Activated T-cell treated with anti-CD3 and anti-CD28 coated beads, Interleukin-2, amount 50 U/mL, for 4 hours (primary cell): Measurements from ENCODE around the gene HOXA1. TPM values are rescaled to one million over a fixed set of nuclear protein-coding genes. Genes with fewer than 3 reads are reported as not detected.

Source experiments
- ATAC-seq, 2 donors: fragments of 200-7000 bp; cut with Tn5 transposase; one replicate each; pipeline ENCODE4 v1.10.0; 2021
- DNase-seq: peaks from one replicate; pipeline ENCODE4 v3.0.0-alpha.2; 2020
- H3K27me3 Mint-ChIP-seq: one replicate; pipeline ENCODE4 v1.8.0; 2021; ENCODE audit warnings: low read depth, mixed read lengths
- H3K36me3 Mint-ChIP-seq: one replicate; pipeline ENCODE4 v1.8.0; 2022; ENCODE audit warnings: mixed read lengths; ENCODE audit not compliant: insufficient read depth
- H3K4me1 Mint-ChIP-seq: one replicate; pipeline ENCODE4 v1.8.0; 2021; ENCODE audit warnings: low read depth, mixed read lengths
- H3K4me3 Mint-ChIP-seq: one replicate; pipeline ENCODE4 v1.8.0; 2021; ENCODE audit warnings: mild to moderate bottlenecking, moderate library complexity, mixed read lengths
- H3K9me3 Mint-ChIP-seq: one replicate; pipeline ENCODE4 v1.8.0; 2021; ENCODE audit warnings: mixed read lengths
- total RNA-seq, 3 donors: library from RNA; stranded (reverse); gene quantifications; one replicate each; pipeline ENCODE4 v1.2.1, GENCODE V29; 2021

The HOXA1 gene
- total RNA-seq, 3 donors from 2014 or later: 0.11 to 0.33 (median 0.28) TPM

DNA sequence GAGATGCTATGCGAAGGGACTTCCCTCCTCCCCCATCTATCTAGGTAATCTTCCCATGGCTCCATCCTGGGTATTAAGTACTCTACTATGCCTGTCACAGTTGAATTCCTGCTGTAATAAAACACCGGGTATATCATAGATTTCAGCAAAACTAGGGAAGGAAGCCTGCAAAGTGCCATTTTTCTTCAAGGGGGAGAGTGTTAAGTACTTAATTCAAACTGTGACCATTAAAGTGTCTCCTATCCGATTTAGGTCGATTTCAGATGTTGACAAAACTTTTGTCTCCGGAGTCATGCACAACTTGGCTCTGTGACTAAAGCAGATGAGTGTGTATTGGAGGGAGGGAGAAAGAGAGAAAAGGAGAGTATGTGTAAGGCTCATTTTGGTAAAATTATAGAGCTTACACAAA is 30.2 kb upstream of the HOXA1 start:
- peaks cover 43% of the 10 kb centered on the region for H3K27me3 Mint-ChIP-seq
- DNase-seq (no peak), ATAC-seq (no peak)
- H3K4me3 Mint-ChIP-seq: no peak overlapping the region
- no peaks in the 10 kb centered on the region for H3K4me1 Mint-ChIP-seq
- H3K9me3 Mint-ChIP-seq: no peaks in the 10 kb centered on the region
- no peaks in the 10 kb centered on the region for H3K36me3 Mint-ChIP-seq

DNA sequence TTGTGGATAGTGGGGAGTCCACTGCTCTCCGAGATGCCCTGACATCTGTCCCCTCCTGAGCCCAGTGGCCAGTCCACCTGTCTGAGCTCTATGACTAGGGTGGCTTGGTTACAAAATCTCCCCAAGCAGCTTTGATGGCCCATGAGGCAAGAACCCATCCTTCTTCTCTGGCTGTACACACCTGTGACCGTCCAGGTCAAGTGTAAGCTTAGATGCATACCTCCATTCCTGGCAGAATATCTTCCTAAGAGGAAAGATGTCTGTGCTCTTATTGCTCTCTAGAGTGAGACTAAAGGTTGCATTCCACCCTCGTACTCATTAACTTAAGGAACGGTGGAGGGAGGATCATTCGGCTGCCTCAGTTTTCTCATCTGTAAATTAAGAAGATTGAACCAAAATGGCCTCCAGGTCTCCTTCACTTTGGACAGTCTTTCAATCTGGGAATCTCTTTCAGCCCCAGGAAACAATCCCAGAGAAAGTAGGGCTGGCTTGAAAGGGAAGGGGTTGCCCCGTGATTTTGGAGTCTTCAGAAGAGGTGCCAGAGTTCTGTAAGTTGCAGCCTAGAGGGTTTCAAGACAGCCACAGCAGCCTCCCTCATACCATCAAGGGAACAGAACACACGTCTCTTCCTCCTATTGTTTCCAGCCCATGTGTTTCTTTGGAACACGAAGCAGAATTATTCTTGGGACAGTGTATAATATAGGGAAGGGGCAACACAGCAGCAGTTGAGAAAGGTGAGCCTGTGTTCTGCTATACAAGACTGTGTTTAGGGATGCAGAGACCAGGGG is 29.3 kb upstream of the HOXA1 start:
- ATAC-seq (no peak), DNase-seq (no peak)
- Mint-ChIP-seq H3K27me3 (peaks cover 43% of the 10 kb centered on the region), H3K9me3 (no peaks in the 10 kb centered on the region), H3K4me3 (no peak overlapping the region), H3K4me1 (no peaks in the 10 kb centered on the region), H3K36me3 (no peaks in the 10 kb centered on the region)

DNA sequence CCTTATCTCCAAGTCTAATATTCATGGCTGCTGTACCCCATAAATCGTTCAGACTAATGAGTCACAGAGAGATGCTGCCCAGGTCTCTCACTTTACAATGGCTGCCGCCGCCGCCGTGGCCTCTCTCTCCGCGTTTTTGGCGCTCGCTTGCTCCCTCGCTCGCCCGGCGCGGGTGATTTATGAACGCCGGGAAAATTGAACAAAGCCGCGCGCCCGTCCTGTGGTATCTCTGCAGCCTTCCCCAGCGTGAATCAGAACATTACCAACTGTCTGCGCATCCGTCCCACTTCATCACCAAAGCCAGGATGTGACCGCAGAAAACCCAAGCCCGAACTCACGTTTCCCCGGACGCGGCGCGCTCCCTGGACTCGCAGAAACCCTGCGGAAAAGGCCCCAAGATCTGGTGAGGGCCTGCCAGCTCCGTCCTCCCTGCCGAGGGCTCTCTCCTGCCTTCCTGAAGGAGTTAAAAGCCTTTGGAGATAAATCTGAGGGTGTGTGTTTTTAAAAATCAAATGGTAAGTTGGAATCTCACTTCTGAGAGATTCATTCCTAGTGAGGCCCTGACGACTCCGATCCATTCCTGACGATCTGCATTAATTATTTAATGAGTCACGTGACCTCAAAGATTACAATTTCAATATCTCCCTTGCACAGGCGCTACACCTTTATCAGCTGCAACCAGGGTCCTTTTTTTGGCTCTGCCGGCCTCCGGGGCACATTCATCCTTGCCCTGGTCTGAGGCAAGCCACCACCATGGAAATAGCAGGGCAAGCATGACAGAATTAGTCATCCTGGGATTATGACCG is 28.5 kb upstream of the HOXA1 start:
- ATAC-seq (no peak), DNase-seq (no peak)
- H3K27me3 Mint-ChIP-seq: peaks cover 41% of the 10 kb centered on the region
- H3K4me1 Mint-ChIP-seq: no peaks in the 10 kb centered on the region
- H3K4me3 Mint-ChIP-seq: no peak overlapping the region
- H3K9me3 Mint-ChIP-seq: no peaks in the 10 kb centered on the region
- no peaks in the 10 kb centered on the region for H3K36me3 Mint-ChIP-seq

DNA sequence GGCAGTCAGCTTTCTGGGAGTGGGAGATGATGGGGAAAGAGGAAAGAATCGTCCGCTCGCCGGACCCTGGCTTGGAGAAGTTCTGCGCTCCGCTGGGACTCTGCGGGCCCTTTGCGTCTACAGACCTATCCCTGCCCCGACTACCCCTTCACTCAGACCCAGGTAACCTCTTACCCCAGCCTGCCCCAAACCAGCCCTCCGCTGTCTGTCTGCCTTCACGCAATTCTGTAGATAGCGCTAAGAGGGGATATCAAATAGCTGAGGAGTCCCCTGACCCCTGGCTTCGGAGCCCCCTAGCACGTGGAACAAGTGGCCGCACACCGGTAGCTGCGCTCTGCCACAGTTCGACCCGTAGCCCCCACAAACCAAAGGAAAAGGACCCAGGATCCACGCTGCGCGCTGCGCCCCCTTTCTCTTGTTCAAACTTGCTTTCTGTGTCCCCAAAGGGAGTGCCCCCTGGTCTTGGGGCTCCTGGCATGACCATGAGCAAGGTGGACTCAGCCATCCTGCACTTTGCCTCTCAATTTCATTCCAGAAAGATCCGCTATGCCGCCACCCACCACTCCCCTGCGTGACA is 27.8 kb upstream of the HOXA1 start:
- Mint-ChIP-seq H3K36me3 (no peaks in the 10 kb centered on the region), H3K9me3 (no peaks in the 10 kb centered on the region), H3K4me1 (no peaks in the 10 kb centered on the region), H3K27me3 (peaks cover 37% of the 10 kb centered on the region), H3K4me3 (no peak overlapping the region)
- ATAC-seq: no peak
- no peak for DNase-seq

DNA sequence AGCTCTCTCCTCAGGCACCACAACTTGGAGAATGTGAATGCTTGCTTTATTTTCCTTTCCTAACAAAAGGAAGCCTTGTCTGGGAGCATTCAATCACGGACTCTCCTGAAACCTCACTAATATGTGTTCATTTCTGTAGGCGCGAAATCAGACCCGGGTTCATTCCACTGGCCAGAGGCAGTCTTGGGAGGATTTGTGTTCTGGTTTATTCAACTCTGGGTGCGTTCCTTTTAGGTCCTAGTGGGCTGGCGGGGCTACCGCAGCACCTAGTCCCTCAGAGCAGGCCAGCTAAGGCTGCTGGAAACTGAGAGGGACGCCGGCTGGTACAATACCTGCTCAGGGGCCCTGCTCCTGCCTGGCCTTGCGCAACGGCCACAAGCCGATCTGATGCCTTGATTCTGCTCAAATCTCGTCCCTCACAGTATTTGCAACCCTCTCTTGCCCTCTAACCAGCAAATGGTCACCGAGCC is 27.2 kb upstream of the HOXA1 start:
- no peaks in the 10 kb centered on the region for H3K36me3 Mint-ChIP-seq
- DNase-seq (no peak), ATAC-seq (no peak)
- H3K4me3 Mint-ChIP-seq: no peak overlapping the region
- peaks cover 35% of the 10 kb centered on the region for H3K27me3 Mint-ChIP-seq
- H3K9me3 Mint-ChIP-seq: no peaks in the 10 kb centered on the region
- H3K4me1 Mint-ChIP-seq: no peaks in the 10 kb centered on the region

DNA sequence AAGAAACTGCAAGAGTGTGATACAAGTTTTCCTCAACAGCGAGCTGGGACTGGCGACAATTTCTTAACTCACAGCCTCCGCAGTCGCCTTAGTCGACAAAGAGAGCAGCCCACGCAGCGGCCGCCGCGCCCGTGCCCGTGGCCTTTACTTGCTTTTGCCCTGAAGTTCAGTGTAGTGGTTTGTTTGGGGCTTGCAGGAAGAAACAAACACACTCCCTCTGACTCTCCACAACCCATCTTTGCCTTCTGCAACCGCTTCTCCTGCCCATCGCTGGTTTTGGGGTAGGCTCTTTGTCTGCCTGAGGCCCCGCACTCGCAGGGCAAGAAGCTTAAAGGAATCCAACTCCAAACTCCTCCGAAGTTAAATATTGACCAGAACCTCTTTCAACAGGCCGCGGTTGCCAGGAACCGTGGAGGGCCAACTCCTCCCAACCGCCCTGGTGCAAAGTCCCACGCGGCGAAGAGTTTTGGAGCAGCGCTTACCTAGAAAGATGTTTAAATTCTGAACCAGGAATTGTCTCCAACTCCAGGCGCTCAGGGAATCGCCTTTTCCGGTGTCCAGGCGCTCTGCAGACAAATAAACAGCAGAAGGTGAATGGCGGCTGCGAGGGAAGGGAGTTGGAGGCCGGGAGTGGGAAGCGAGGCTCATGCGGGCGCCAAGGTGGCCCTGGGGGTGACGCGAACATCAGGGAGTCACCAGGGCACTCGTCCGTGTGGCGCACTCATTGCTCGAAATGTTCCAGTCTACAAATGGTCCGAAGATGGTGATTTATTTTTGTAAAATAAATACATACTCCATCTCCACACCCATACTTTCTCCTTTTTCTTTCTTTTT is 26.5 kb upstream of the HOXA1 start:
- Mint-ChIP-seq H3K9me3 (no peaks in the 10 kb centered on the region), H3K4me3 (no peak overlapping the region), H3K27me3 (peaks cover 31% of the 10 kb centered on the region), H3K36me3 (no peaks in the 10 kb centered on the region), H3K4me1 (no peaks in the 10 kb centered on the region)
- no peak for ATAC-seq
- no peak for DNase-seq

DNA sequence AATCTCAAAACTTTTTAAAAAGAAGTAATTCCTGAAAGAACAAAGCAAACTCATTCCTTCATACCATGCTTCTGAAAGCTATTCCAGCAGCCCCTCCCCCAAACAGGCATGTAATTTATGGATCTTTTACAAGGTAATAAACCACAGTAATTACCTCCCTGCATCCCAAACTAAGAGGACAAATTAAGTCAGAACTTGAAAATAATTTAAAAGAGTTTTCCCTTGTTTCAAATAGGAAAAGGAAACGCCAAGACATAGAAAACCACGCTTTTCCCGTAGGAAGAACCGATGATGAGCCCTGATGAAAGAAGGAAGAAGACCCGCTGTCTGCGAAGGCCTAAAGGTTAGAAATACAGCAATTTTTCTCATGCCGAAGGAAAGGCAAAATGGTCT is 25.9 kb upstream of the HOXA1 start:
- ATAC-seq (no peak), DNase-seq (no peak)
- no peaks in the 10 kb centered on the region for H3K36me3 Mint-ChIP-seq
- peaks cover 25% of the 10 kb centered on the region for H3K27me3 Mint-ChIP-seq
- no peaks in the 10 kb centered on the region for H3K9me3 Mint-ChIP-seq
- H3K4me3 Mint-ChIP-seq: no peak overlapping the region
- no peaks in the 10 kb centered on the region for H3K4me1 Mint-ChIP-seq

DNA sequence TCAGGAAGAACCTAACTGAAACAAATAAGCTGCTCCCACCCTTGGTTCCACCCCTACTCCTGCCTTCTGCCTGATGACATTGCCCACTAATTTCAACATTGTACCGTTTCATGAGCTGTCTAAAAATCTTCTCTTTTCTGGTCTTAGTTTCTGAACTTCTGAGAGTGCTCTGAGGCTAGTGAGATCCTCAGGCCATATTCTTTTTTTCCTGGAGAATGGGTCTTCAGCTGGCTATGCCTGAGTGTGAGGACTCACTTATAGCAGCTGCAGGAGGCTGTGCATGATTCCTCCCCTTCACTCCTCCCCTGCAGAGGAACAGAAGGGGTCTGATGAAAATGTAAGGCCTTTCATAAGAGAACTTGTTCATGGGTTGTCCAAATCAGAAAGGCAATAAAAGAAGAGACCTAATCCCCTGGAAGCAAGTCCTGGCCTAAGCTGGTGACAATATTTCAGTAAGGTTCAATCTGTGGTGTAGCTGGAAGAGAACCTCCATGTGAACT is 23.7 kb upstream of the HOXA1 start:
- Mint-ChIP-seq H3K36me3 (no peaks in the 10 kb centered on the region), H3K27me3 (peaks cover 19% of the 10 kb centered on the region), H3K9me3 (no peaks in the 10 kb centered on the region), H3K4me1 (no peaks in the 10 kb centered on the region), H3K4me3 (no peak overlapping the region)
- no peak for ATAC-seq
- DNase-seq: no peak

DNA sequence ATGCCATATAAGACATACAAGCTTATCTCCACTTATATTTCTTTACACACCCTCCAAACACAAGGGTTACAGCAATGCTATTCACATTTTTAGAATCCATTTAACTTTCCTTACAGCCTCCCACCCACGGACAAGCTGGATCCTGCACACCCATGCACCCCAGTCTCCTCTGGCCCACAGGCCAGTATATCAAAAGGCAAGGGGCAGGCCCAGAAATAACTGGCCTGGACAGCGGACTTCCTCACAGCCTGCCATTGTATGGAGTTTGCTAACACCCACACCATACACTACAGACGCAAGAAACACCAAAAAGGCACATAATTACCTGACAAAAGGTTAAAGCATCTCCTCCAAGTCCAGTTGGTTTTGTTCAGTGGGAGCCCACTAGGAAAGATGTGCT is 22.8 kb upstream of the HOXA1 start:
- H3K9me3 Mint-ChIP-seq: no peaks in the 10 kb centered on the region
- no peak overlapping the region for H3K4me3 Mint-ChIP-seq
- H3K4me1 Mint-ChIP-seq: no peaks in the 10 kb centered on the region
- no peak for ATAC-seq
- no peaks in the 10 kb centered on the region for H3K36me3 Mint-ChIP-seq
- H3K27me3 Mint-ChIP-seq: peaks cover 14% of the 10 kb centered on the region
- DNase-seq: no peak

DNA sequence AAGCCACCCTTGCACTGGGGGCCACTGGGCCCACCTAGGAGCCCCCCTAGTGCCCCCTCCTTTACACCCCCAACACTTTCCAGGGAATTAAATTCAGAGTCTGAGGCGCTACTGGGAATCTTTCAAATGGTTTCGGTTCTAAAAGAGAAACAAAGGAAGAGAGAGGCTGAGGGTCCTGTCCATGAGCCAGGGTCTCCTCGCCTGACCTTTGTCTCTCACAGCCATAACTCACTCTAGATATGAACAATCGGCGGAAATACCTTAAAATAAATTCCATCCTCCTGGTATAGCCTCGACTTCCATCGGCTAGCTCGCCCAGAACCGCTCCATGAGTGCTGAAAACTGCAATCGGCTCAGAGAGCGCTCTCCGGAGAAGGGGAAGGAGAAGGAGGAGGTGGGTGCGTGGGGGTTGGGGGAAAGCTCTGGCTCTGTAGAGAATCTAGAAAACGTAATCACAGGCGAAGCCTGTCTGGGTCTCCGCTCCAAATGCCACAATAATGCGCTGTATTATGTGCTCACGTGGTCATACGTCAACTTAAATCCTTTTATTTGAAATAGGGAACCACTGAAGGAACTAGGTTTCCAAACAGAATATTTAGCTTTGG is 22.2 kb upstream of the HOXA1 start:
- no peak for DNase-seq
- H3K9me3 Mint-ChIP-seq: no peaks in the 10 kb centered on the region
- H3K4me1 Mint-ChIP-seq: no peaks in the 10 kb centered on the region
- peaks cover 15% of the 10 kb centered on the region for H3K27me3 Mint-ChIP-seq
- no peaks in the 10 kb centered on the region for H3K36me3 Mint-ChIP-seq
- H3K4me3 Mint-ChIP-seq: no peak overlapping the region
- no peak for ATAC-seq

DNA sequence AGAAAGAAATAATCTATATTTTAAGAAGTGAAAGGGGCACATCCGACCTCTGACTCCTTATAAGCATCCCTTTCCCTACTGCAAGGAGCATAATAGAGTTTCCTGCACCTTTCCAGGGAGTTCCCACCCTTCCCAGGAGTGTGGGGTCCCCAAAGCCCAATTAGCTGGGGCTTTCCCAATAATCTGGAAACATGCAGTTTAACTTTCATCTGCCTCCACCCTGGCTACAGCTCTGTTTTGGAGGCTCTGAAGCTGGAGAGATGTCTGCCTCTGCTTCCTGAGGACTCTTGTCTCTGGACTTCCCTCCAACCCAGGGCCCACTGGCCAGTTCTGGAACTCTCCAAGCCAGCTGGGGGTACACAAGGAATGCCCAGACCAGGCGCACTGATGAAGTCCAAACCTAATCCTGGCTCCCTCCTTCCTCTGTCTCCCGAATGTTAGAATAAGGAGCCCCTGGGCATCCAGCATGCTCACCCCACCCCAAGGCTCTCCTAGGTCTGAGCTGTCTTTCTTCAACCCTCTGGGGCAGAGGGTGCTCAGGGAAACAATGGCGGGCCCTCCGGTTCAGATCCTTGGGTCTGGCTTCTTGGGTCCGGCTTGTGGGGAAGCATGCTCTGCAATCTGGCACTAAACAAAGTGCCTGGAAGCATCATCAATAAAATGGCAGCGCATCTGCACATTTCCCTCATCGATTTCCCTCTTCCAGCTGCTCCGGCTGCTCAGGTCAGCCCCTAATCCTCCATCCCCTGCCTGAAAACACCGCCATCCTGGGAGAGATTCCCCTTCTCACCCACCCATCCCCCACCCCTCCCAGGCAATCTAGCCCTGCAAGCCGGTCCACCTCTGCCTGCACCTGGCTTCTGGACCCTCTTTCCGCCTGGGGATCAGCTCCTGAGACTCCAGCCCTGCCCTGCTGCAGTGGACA is 21.4 kb upstream of the HOXA1 start:
- H3K4me1 Mint-ChIP-seq: no peaks in the 10 kb centered on the region
- H3K9me3 Mint-ChIP-seq: no peaks in the 10 kb centered on the region
- peaks cover 16% of the 10 kb centered on the region for H3K27me3 Mint-ChIP-seq
- ATAC-seq: no peak
- no peak for DNase-seq
- no peak overlapping the region for H3K4me3 Mint-ChIP-seq
- no peaks in the 10 kb centered on the region for H3K36me3 Mint-ChIP-seq

DNA sequence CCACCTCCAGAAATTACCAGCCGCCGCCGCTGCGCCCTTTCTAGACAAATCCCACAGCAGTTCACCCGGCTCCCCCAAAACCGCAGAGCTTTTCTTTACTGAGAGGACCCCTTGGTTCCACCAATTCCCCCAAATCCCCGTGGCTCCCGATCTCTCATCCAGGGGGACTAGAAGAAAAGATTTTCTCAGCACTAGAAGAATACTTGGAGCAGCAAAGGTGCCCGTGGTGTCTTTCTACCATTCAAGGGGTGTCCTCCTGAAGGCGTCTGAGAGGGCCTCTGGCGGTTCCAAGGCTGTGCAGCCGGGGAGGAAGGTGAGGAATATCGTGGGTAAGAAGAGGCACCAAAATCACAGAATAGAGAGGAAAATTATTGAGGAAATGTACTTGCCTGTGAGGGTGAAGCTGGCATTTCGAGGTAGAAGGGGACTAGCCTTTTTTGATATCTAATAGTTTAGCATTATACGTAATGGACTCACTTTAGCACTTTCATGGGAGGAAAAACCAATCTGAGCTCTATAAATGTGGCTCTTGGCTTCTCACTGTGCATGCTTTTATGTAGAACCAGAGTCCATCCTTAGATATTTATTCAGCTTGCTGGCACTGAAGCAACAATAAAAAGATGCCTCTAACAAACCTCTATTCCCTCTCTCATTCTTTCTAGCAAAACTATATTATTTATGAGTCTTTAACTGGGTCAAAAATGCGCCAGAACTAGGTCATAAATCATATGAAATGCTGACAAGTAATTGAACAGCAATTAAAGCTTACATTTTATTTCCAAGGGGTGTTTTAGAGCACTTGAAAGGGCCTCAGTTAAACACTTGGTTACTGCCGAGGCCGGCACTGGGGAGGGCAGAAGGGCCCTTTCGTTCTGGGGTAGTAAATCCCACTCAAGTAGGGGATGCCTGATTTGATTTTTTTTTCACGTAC is 20.5 kb upstream of the HOXA1 start:
- Mint-ChIP-seq H3K9me3 (no peaks in the 10 kb centered on the region), H3K4me3 (no peak overlapping the region), H3K36me3 (no peaks in the 10 kb centered on the region), H3K4me1 (no peaks in the 10 kb centered on the region), H3K27me3 (peaks cover 24% of the 10 kb centered on the region)
- DNase-seq (no peak), ATAC-seq (no peak)
